HG02970 (cell line): ENCODE results near the gene VWA1.
"Not testable (repeated sequence)": the region's sequence is repeated elsewhere in the genome, so short reads cannot be mapped to it uniquely, and the experiment has no call there.

Source experiments
- ATAC-seq: cut with Tn5 transposase; IDR thresholded peaks from one replicate; pipeline ENCODE4 v1.9.1; 2021; ENCODE audit warnings: mild to moderate bottlenecking, moderate library complexity, moderate number of reproducible peaks; ENCODE audit not compliant: unreplicated experiment, low FRiP score

Gene VWA1

GRCh38 chr1:1421147-1421906 lies 14.2 kb upstream of the VWA1 start, which contains the start of gene ANKRD65:
ANKRD65 (minus strand) TSS chr1:1421276; CDS start chr1:1421005, 271 bp downstream.
- ATAC-seq: no peak

DNA sequence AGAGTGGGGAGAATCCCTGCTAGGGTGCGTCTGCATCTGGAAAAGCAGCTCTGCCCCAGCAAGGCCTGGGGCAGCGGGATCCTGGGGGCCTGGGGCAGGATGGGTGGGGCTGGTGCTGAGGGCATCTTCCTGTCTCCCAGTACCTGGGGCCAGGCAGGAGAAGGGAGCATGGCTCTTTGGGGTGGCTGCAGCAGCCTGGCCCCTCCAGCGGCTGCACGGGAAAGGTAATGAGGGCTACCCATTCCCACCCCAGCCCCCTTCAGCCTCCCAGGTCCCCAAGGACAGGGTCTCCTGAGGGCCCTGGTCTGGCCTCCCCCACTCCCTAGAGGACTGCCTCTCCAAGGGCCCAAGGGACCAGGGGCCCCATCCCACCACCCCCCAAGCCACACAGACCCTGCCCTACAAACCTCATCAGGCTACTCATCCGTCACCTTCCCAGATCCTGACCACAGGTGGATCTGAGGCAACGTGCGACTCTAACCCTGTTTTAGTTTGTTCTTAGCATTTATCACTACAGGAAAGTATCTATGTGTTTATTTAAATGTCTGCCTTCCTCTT lies 13.5 kb upstream of the VWA1 start:
- no peak for ATAC-seq

DNA sequence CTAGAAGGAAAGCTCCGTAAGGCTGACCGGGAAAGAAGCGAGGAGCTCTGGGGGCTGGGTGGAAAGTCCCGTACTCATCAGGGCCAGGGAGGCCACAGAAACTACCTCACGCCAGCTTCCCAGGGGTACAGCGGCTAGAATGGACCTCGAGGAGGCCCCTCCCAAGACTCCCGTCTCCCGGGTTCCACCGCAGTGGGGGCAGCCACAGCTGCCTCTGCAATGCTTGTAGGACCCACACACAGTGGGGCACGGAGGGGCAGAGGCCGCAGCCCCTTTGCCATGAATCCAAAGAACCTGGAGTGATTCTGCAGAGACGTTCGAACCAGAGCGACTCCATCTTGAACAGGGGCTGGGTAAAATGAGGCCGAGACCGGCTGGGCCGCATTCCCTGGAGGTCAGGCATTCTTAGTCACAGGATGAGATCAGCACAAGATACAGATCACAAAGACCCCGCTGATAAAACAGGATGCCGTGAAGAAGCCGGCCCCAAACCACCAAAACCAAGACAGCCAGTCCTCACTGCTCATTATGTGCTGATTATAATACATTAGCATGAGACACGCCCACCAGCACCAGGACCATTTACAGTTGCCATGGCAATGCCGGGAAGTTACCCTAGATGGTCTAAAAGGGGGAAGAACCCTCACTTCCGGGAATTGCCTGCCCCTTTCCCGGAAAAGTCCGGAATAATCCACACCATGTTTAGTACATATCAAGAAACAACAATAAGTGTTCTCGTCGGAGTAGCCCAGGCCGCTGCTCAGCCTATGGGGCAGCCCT lies 12.8 kb upstream of the VWA1 start:
- no peak for ATAC-seq

DNA sequence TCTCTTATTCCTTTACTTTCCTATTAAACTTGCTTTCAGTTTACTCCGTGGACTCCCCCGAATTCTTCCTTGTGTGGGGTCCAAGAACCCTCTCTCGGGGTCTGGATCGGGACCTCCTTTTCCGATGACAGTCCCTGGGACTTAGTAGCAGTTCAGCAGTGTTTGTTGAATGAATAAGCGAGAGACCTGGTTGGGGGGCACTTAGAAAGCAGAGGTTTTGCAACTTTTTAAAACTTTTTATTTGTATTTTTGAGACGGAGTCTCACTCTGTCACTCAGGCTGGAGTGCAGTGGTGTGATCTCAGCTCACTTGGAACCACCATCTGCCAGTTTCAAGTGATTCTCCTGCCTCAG lies 12.3 kb upstream of the VWA1 start:
- ATAC-seq: no peak

DNA sequence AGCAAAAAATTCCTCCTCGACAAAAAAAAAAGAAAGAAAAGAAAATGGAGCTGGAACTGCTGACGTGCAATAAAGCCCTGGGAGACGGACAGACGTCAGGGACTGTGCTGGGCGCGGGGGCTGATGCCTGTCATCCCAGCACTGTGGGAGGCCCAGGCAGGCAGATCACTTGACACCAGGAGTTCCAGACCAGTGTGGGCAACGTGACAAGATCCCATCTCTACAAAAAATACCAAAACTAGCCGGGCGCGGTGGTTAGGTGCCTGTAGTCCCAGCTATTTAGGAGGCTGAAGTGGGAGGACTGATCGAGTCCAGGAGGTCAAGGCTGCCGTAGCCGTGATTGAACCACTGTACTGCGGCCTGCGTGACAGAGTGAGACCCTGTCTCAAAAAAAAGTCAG lies 10.8 kb upstream of the VWA1 start:
- no peak for ATAC-seq

- ATAC-seq: no peak
Measured at GRCh38 chr1:1425426-1425752, 10.1 kb upstream of the VWA1 start.

- ATAC-seq: no peak
Measured at GRCh38 chr1:1425753-1426495, 9.6 kb upstream of the VWA1 start.

GRCh38 chr1:1426496-1427105 lies 8.9 kb upstream of the VWA1 start:
- ATAC-seq: no peak

DNA sequence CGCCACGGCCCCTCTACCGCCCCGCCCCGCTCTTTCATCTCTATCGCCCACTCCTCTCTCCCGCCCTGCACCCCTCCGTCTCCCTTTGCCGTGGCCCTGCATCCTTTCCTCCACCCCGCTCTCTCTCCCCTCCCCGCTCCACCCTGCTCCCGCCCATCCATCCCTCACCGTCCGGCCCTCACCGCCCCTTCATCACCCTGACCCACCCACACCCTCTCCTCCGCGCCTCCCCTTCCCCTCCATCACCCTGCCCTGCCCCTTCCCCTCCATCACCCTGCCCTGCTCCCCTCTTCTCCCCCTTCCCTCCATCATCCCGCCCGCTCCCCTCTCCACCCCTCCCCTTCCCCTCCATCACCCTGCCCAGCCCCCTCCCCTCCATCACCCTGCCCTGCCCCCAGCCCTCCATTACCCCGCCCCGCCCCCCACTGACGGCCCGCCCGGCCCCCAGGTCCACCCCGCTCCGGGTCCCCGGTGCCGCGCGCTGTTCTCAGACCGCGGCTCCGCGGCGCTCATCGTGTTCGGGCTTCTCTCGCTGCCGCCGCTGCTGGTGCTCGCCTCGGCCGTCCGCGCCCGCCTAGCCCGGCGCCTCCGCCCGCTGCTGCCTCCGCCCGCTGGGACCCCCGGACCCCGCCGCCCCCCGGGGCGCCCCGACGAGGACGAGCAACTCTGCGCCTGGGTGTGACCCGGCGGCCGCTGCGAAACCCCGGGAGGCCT lies 8.2 kb upstream of the VWA1 start:
- ATAC-seq: no peak

GRCh38 chr1:1427820-1428148 lies 7.7 kb upstream of the VWA1 start:
- no peak for ATAC-seq

DNA sequence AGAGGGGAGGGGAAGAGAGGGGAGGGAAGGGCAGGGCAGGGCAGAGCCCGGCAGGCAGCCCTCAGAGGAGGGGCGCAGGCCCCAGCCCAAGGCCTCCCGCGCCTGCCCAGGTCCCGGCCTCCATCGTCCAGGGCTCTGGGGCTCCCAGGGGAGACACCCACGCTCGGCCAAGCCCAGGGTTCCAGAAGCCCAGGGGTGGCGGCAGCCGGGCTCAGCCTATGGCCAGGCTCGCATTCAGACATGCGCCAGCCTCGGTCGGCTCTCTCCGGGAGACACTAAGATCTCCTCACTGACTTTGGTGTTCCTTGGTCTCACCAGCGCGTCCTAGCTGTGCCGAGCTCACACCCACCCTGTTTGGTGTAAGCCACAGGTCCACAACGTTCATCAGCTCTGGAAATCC lies 7.3 kb upstream of the VWA1 start:
- no peak for ATAC-seq

- not testable (repeated sequence) for ATAC-seq
Measured at GRCh38 chr1:1428967-1429366, 6.5 kb upstream of the VWA1 start.

DNA sequence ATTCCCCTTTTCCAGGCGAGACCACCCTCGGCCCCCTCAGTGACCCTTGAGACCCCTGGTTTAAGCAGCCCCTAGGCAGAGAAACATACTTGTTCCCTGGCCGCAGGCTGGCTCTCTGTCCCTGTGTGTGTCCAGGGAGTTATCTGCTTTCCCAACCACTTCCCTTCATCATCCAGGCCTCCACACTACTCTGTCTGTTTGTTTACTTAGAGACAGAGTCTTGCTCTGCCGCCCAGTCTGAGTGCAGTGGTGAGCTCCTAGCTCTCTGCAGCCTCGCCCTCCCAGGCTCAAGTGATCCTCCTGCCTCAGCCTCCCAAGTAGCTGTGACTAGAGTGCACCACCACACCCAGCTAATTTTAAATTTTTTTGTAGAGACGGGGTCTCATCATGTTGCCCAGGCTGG lies 5.8 kb upstream of the VWA1 start:
- ATAC-seq: no peak

DNA sequence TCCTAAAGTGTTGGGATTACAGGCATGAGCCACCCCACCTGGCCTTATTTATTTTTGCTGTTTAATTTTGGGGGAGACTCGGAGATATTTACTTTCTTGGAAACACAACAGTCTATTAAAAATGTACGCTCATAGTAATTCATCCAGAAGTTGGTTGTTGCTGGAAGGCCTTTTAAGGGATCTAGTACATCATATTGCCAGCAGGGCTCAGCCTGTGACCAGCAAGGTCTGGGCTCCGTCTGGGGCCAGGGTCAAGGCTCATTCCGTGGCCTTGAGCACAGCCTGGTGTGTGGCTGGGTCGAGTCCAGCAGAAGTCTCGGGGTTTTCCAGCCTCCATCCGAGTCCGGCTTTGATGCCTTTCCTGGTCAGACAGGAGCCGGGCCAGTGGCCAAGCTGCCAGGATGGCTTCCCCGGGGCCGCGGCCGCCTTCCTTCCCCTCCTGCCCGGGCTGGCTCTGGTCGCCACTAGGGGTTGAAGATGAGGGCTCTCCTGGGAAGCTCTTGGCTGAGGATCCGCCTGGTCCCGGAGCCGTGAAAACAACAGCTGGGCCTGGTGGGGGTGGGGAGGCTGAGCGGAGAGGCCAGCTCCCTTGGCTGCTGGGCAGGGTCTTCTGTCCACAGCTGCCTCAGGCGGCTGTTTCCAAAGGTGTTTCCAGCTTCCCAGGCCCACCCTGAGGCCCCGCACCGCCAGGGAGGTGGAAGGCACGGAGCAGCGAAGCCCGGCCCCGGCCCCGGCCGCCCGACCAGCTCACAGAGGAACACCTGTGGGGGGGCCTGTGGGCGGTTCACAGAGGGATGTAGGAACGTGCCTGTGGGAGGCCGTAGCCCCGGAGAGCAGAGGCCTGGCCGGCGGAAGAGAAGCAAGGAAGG lies 5.1 kb upstream of the VWA1 start:
- ATAC-seq: no peak

- no peak for ATAC-seq
Measured at GRCh38 chr1:1430992-1431844, 4.3 kb upstream of the VWA1 start.

DNA sequence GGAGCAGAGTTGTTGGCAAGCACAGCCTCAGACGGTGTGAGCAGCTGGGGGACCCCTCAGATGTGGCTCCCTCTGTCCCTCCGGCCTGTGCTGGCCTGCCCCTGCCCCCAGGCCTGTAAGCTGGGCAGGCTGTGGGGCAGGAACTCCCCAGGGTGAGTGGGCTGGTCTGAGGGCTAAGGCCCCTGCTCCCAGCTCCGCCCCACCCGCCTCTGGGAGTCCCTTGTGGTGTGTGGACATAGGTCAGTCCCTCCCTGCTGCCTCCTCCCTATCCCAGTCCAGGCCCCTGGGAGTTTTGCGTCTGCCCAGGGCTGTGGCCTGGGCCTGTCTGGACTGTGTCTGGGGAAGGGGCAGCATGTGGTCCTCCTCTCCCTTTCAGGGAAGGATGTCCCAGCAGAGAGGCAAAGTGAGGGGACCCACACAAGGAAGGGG lies 3.6 kb upstream of the VWA1 start:
- no peak for ATAC-seq

DNA sequence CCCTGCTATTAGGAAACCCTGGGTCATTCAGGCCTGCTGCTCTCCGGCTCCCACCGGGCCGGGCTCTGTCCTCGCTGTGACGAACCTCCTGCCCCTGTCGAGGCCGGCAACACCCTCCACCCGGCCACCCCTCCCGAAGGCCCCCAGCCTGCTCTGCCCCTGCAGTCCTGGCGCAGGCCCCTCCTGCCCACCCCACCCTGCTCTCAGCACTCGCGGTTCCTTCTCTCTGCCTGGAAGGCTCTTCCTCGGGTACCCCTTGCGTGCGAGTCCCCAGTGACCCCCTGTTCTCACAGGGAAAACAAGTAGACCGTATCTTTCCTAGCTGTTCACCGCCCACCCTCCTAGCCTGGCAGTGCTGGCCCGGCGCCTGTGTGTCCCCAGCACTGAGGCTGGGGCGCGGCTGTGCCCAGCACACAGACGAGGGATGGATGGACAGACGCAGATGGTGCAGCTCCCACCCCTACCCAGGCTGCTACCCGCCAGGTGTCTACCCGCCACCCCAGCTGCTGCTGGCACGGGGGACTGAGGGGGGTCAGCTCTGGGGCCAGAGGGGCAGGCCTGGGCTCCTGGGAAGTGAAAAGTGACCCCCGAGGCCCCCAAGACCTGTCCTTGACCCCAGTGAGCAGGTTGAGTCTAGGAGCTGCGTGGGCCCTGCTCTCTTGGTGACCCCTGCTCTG lies 3.1 kb upstream of the VWA1 start:
- ATAC-seq: no peak
